GM12875 (cell line): ENCODE measurements around the gene ZBTB7A.
A peak's percentile ranks its signal among the peaks of the same experiment; 100 is the strongest.

Experiments used
- H3K4me3 ChIP-seq: one replicate; pipeline ENCODE4 v1.5.1; 2011; ENCODE audit warnings: low read depth, low read length, control low read depth
- CTCF ChIP-seq: IDR thresholded peaks from 2 replicates; pipeline ENCODE4 v1.5.1; 2011; ENCODE audit warnings: low read depth, mild to moderate bottlenecking, control low read depth, inconsistent platforms, low read length, moderate library complexity, borderline replicate concordance; ENCODE audit not compliant: insufficient read depth

The ZBTB7A gene

DNA sequence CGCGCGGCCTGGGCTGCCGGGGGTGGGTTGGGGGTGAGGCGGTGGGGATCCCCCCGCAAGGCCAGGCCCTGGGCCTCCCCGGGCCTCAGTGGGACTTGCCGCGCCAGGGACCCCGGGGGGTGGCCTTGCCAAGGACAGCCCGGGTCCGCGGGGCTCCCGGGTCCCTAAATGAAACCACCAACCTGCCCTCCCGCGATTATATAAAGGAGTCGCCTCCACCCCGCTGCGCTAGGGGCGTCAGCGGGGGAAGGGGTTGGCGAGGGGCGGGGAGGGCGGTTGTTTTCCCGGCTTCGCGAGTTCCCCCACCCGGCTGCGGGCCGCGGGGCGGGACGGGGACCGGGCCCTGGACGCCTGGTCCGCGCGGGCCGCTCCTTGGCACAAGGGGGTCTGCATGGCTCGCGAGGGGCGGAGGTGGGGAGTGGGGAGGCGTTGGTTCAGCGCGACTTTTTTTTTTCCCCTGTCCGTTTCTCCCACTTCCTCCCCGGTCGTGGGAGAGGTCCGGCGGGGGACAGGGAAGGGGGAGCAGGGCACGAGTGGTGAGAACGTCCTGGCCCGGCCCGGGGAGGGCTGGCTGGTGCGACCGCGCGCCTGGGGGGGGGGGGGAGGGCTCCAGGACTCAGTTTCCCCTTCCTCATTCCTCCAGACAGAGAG lies 822 bp upstream of the ZBTB7A start:
- TF ChIP-seq CTCF, result no peak
- peak overlapping the region; percentile 66 for H3K4me3 ChIP-seq

DNA sequence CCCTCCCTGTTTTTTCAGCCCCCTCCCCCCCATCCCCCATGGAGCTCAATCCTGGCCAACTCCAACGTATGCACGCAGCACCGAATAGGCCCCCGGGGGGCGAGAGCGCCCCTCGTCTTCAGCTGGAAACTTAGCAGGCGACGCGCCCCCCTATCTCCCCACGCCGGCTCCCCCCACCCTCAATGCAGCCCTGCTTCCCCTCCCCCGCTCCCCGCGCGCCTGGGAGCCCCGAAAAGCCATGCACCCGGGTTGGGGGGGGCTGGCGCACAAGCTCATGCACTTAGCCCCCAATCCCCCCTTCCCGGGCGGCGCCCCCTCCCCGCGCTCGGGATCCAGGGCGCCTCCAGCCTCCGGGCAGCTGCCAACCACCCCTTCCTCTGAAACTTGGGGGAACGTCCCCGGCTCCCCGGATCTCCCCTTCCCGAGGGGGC lies 508 bp downstream of the ZBTB7A start:
- peak overlapping the region; percentile 66 for H3K4me3 ChIP-seq
- no peak for TF ChIP-seq CTCF

- peak overlapping the region; percentile 68 for H3K4me3 ChIP-seq
- TF ChIP-seq CTCF, result no peak
Measured at GRCh38 chr19:4065430-4066175, 1.1 kb downstream of the ZBTB7A start.

- peak overlapping the region; percentile 68 for H3K4me3 ChIP-seq
- no peak for TF ChIP-seq CTCF
Measured at GRCh38 chr19:4064496-4065260, 2.0 kb downstream of the ZBTB7A start.

GRCh38 chr19:4064149-4064495 lies 2.6 kb downstream of the ZBTB7A start:
- TF ChIP-seq CTCF, result no peak
- peak overlapping the region; percentile 68 for H3K4me3 ChIP-seq

DNA sequence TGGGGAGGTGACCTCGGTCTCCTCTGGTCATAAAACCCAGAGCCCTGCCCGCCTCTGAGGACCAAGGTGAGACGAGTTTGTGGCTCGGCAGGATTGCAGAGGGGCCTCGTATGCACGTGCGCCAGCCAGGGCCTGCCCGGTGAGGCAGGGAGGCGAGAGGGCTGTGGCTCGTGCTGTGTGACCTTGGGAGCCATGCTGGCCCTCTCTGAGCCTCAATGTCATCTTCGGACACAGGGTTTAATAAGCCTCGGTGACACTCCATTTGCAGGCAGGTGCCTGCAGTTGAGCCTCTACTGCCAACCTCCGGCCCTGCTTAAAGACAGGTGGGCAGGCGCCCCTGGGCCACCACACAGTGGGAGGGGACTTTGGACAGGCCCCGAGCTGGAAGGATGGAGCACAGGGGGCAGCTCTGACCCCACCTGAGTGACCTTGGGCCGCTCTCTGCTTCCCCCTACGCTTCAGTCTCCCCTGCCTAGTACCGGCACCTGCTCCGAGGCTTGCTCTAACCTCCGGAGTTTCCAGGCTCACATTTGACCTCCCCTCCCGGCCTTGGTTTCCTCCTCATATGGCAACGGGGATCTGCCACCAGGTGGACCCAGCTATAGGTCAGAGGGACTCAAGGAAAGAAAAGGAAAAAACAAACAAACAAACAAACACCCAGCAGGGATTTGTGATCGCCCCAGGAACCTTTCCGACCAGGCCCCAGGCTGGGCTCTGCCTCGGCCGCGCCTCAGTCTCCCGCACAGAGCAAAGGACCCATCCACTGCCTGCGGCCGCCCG lies 3.1 kb downstream of the ZBTB7A start:
- peak overlapping the region; percentile 68 for H3K4me3 ChIP-seq
- 0 out of 2 replicates have a peak, but pooled peaks have one; percentile 6 for TF ChIP-seq CTCF
